ENCODE measurements around the gene HEMGN.

- TF ChIP-seq CTCF (IDR thresholded peaks at IDR 0.05; ENCODE audit: control extremely low read depth in 1 of 3, insufficient read depth in 1 of 3, low read depth in 1 of 3, low read length in 3 of 3) = no peak
- TF ChIP-seq CREB1 (IDR thresholded peaks at IDR 0.05) = no peak
- no peak for TF ChIP-seq SP2 (IDR thresholded peaks at IDR 0.05; ENCODE audit: low read length)
Observed at GRCh38 chr9:97938081-97938644, at the start of gene HEMGN.
